Activated B cell treated with CpG ODN at 0.5 μM for 24 hours (primary cell): ENCODE measurements around the gene B4GALNT3. TPM values are rescaled to one million over a fixed set of nuclear protein-coding genes. Genes with fewer than 3 reads are reported as not detected.

Source experiments
- ATAC-seq: fragments of 200-7000 bp; cut with Tn5 transposase; one replicate; pipeline ENCODE4 v1.10.0; 2021; ENCODE audit warnings: low read depth, mild to moderate bottlenecking, moderate library complexity
- CTCF ChIA-PET: fragments of 350-600 bp; sonication (Branson Sonifier 250); formaldehyde crosslinking; loops from one replicate; lab custom pipeline; 2021; ENCODE audit warnings: antibody characterized with exemption; lab: Charles Lee
- POLR2A ChIA-PET: fragments of 350-600 bp; sonication (Branson Sonifier 250); formaldehyde crosslinking; loops from one replicate; lab custom pipeline; 2021; ENCODE audit warnings: antibody characterized with exemption; lab: Charles Lee
- DNase-seq: peaks from one replicate; pipeline ENCODE4 v3.0.0; 2022
- H3K27ac Mint-ChIP-seq: one replicate; pipeline ENCODE4 v1.8.0; 2020; ENCODE audit warnings: mixed read lengths
- H3K27me3 Mint-ChIP-seq: one replicate; pipeline ENCODE4 v1.8.0; 2021; ENCODE audit warnings: mixed read lengths
- H3K36me3 Mint-ChIP-seq: one replicate; pipeline ENCODE4 v1.8.0; 2021; ENCODE audit warnings: low read depth, mixed read lengths
- H3K4me1 Mint-ChIP-seq: one replicate; pipeline ENCODE4 v1.8.0; 2021; ENCODE audit warnings: mixed read lengths
- H3K4me3 Mint-ChIP-seq: one replicate; pipeline ENCODE4 v1.8.0; 2020; ENCODE audit warnings: mild to moderate bottlenecking, mixed read lengths
- H3K9me3 Mint-ChIP-seq: one replicate; pipeline ENCODE4 v1.8.0; 2020; ENCODE audit warnings: mixed read lengths
- CTCF ChIP-seq: fragments of 200-600 bp; IDR thresholded peaks from one replicate; pipeline ENCODE4 v1.8.0; 2022; ENCODE audit warnings: antibody characterized with exemption, mild to moderate bottlenecking
- intact Hi-C: fragments of 100-400 bp; cut with micrococcal nuclease; formaldehyde crosslinking; loops from one replicate; pipeline ENCODE4 v1.15.1; 2024
- total RNA-seq: library from RNA; stranded (reverse); gene quantifications from 2 replicates; pipeline ENCODE4 v1.2.3, GENCODE V29; 2022

Gene B4GALNT3
- total RNA-seq, 1 donor from 2014 or later: not detected

GRCh38 chr12:549476-550082, 89.8 kb downstream of the B4GALNT3 start:
- Mint-ChIP-seq H3K27ac (no peak overlapping the region), H3K36me3 (no peaks in the 10 kb centered on the region), H3K27me3 (peaks cover 51% of the 10 kb centered on the region), H3K4me1 (peaks cover 10% of the 10 kb centered on the region), H3K9me3 (no peaks in the 10 kb centered on the region), H3K4me3 (no peak overlapping the region)
- ATAC-seq: no peak
- DNase-seq: no peak
- TF ChIP-seq CTCF: no peak
- ChIA-PET POLR2A (no interaction called here), CTCF (no interaction called here)
- intact Hi-C loops: no loop called here

- Mint-ChIP-seq H3K9me3 (no peaks in the 10 kb centered on the region), H3K4me1 (peaks cover 10% of the 10 kb centered on the region), H3K36me3 (no peaks in the 10 kb centered on the region), H3K27me3 (peaks cover 43% of the 10 kb centered on the region), H3K27ac (no peak overlapping the region), H3K4me3 (no peak overlapping the region)
- CTCF ChIA-PET: no interaction called here
- no peak for TF ChIP-seq CTCF
- ATAC-seq (no peak), DNase-seq (no peak)
- intact Hi-C loops: no loop called here
- POLR2A ChIA-PET: no interaction called here
These were observed 90.9 kb downstream of the B4GALNT3 start for GRCh38 chr12:550473-551260.

DNA sequence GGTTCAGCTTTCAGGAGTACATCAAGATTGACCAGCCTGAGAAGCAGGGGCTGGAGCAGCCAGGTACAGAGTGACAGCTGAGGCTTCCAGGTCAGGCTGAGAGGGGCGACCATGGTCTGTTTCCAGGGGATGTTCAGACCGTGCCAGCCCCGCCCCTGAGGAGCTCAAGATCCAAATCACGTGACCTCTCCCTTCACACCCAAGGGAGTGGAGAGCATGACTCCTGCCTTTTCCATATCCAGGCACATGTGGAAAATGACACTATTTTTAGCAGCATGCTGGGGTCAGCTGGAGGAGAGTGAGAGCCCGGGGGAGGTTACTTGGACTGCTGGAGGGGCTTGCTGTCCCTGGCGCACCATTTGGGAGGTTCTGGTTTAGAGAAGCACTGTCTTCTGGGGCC, 92.7 kb downstream of the B4GALNT3 start:
- Mint-ChIP-seq H3K4me1 (peaks cover 3% of the 10 kb centered on the region), H3K36me3 (no peaks in the 10 kb centered on the region)

GRCh38 chr12:553216-554000, 93.7 kb downstream of the B4GALNT3 start:
- no peak overlapping the region for H3K4me3 Mint-ChIP-seq

More for the DNA sequence above, 92.7 kb downstream of the B4GALNT3 start:
- POLR2A ChIA-PET: no interaction called here
- Mint-ChIP-seq H3K4me3 (no peak overlapping the region), H3K9me3 (no peaks in the 10 kb centered on the region), H3K27ac (no peak overlapping the region), H3K27me3 (peaks cover 36% of the 10 kb centered on the region)
- DNase-seq (no peak), ATAC-seq (no peak)
- intact Hi-C loops: no loop called here
- CTCF ChIA-PET: no interaction called here
- TF ChIP-seq CTCF: no peak

More at GRCh38 chr12:553216-554000, 93.7 kb downstream of the B4GALNT3 start:
- intact Hi-C loops: no loop called here
- Mint-ChIP-seq H3K4me1 (peaks cover 3% of the 10 kb centered on the region), H3K36me3 (no peaks in the 10 kb centered on the region), H3K27ac (no peak overlapping the region), H3K9me3 (no peaks in the 10 kb centered on the region), H3K27me3 (peaks cover 31% of the 10 kb centered on the region)
- CTCF ChIA-PET: no interaction called here
- POLR2A ChIA-PET: no interaction called here
- no peak for TF ChIP-seq CTCF
- DNase-seq (no peak), ATAC-seq (no peak)
